ENCODE data around the gene MECP2.

MECP2 gene

DNA sequence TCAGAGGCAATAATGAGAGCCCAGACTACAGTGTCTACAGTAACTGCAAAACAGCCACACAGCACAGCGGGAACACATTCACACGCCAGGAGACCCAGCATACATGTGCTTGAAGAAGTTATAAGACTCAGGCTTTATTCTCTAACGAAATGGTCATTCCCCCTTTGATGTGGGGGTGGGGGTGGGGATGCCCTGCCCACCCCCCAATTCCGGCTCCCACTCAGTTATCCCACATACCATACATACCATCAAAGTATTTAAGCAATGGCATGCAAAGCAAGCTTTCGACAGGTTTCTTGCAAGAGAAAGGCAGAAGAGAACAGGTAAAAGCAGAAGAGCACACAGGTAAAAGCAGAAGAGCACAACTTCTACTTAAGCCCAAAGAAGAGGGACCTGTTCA lies 3.6 kb downstream of the MECP2 start:
- peaks cover 10% of the 10 kb centered on the region for H3K36me3 Mint-ChIP-seq (ENCODE audit: low read depth)
- H3K4me1 Mint-ChIP-seq (ENCODE audit: low read depth): peaks cover 46% of the 10 kb centered on the region
- H3K9me3 Mint-ChIP-seq: no peaks in the 10 kb centered on the region
- no peaks in the 10 kb centered on the region for H3K27me3 Mint-ChIP-seq (ENCODE audit: low read depth)
- H3K4me3 Mint-ChIP-seq: no peak overlapping the region
- no peak overlapping the region for H3K27ac Mint-ChIP-seq

DNA sequence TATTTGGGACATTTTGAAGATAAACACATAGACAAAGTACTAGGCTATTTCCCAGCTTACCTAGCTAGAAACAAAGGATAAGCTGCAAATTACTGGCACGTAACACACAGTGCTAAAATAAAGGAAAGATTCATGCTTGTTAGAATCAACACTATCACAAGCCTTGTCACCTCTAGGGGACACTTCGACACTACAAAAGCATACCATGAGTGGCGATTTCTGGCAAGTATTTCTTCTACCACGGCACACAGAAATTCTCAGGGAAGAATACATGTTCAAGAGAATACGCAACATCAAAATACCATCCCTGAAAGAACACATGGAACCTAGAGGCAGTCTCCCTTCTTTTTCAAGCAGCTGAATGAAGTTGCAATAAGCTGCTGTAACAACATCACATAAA lies 5.1 kb downstream of the MECP2 start:
- Mint-ChIP-seq H3K4me1 (ENCODE audit: low read depth) (peaks cover 46% of the 10 kb centered on the region), H3K36me3 (ENCODE audit: low read depth) (peaks cover 10% of the 10 kb centered on the region), H3K27me3 (ENCODE audit: low read depth) (no peaks in the 10 kb centered on the region), H3K4me3 (peak overlapping the region; percentile 44), H3K27ac (peak overlapping the region; percentile 61), H3K9me3 (no peaks in the 10 kb centered on the region)

DNA sequence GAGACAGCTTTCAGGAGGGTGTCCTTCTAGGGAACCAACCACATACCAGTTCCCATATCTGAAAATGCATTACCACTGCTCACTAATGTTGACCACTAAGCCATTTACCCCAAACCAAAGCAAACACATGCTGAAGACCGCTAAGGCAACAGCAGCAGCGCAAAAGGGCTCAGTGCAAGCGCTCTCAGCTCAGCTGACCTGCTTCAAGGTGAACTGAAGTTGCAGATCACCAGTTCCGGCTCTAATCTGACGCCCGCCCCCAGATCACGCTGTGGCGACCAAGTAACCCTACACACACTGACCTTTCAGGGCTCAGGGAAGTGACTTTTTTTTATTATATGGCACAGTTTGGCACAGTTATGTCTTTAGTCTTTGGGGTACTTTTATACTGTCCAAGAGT lies 5.8 kb downstream of the MECP2 start:
- Mint-ChIP-seq H3K27ac (no peak overlapping the region), H3K9me3 (no peaks in the 10 kb centered on the region), H3K27me3 (ENCODE audit: low read depth) (no peaks in the 10 kb centered on the region), H3K4me3 (no peak overlapping the region), H3K4me1 (ENCODE audit: low read depth) (peaks cover 46% of the 10 kb centered on the region), H3K36me3 (ENCODE audit: low read depth) (peaks cover 10% of the 10 kb centered on the region)

DNA sequence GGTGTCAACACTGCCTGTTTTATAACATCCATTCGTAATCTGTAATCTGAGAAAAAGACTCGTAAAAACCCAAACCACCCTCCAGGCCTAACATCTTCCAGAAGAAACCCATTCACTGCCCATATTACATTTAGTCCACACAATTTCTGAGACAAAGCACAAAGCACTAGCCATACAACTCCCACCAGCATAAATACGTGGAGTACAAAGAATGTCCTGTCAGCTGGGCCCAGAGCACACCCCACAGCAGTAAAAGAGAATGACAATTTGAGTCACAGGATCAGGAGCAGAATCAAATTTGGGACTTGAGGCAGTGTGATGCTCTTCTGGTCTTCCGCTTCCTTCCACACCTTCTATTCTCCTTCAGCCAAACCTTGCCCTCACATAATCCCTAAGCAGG lies 6.8 kb downstream of the MECP2 start:
- H3K36me3 Mint-ChIP-seq (ENCODE audit: low read depth): peaks cover 6% of the 10 kb centered on the region
- H3K4me3 Mint-ChIP-seq: no peak overlapping the region

DNA sequence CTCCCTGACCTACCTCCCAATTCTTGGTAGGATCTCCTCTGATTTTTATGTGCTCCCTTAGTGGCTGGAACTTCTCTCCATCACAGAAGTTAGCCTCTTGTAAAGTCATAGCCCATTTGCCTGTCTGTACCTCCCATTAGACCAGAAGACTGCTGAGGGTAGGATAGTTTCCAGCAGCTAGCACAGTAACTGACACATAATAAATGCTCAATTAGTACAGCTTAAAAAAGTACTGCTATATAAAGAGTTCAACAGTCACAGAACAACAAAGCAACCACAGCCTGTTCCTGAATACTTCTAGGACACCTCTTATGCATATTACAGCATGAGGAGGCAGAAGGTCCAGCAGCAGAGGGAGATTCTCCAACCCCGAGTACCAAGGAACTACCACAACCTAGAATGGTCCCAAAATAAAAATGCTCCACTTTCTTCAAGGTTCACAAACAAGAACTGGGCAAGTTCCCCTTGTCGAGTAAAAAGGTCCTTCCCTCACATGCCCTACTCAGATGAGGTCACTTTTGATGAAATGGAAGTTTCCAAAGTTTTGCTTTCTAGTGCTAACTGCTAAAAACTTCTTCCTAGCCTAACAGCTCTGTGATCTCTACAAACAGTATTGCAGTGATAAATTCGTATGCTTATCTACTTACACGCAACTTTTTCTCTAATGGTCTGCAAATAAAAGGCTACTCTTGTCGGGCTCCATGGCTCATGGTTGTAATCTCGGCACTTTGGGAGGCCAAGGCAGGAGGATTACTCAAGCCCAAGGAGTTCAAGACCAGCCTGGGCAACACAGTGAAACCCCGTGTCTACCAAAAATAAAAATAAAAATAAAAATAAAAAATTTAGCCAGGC lies 12.8 kb downstream of the MECP2 start:
- no peaks in the 10 kb centered on the region for H3K9me3 Mint-ChIP-seq
- no peak overlapping the region for H3K4me3 Mint-ChIP-seq
- peak overlapping the region; percentile 62 for H3K27ac Mint-ChIP-seq
- peaks cover 7% of the 10 kb centered on the region for H3K36me3 Mint-ChIP-seq (ENCODE audit: low read depth)
- H3K27me3 Mint-ChIP-seq (ENCODE audit: low read depth): no peaks in the 10 kb centered on the region
- H3K4me1 Mint-ChIP-seq (ENCODE audit: low read depth): peaks cover 24% of the 10 kb centered on the region

More for the DNA sequence above, 6.8 kb downstream of the MECP2 start:
- Mint-ChIP-seq H3K4me1 (ENCODE audit: low read depth) (peaks cover 42% of the 10 kb centered on the region), H3K27me3 (ENCODE audit: low read depth) (no peaks in the 10 kb centered on the region), H3K27ac (peak overlapping the region; percentile 15), H3K9me3 (no peaks in the 10 kb centered on the region)

DNA sequence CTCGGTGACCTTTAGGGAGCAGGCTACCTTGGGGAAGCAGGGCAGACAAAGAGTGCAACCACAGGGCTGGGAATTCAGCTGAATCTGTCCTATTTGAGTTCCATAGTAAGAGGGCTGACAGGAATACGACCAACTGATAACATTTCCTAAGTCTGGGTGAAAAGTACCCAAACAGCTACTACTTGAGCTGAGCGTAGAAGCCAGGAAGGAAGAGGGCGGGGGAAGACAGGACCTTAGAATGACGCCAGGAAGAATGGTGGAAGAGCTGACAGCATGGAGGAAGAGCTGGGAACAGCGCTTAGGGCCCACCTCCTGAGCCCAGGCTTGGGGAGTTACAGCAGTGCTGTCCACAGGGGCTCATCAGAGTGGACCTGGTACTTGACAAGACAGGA lies 14.4 kb downstream of the MECP2 start:
- H3K27ac Mint-ChIP-seq: peak overlapping the region; percentile 60
- H3K36me3 Mint-ChIP-seq (ENCODE audit: low read depth): peaks cover 8% of the 10 kb centered on the region
- H3K27me3 Mint-ChIP-seq (ENCODE audit: low read depth): no peaks in the 10 kb centered on the region
- peak overlapping the region; percentile 16 for H3K4me3 Mint-ChIP-seq
- no peaks in the 10 kb centered on the region for H3K9me3 Mint-ChIP-seq
- H3K4me1 Mint-ChIP-seq (ENCODE audit: low read depth): peaks cover 28% of the 10 kb centered on the region

DNA sequence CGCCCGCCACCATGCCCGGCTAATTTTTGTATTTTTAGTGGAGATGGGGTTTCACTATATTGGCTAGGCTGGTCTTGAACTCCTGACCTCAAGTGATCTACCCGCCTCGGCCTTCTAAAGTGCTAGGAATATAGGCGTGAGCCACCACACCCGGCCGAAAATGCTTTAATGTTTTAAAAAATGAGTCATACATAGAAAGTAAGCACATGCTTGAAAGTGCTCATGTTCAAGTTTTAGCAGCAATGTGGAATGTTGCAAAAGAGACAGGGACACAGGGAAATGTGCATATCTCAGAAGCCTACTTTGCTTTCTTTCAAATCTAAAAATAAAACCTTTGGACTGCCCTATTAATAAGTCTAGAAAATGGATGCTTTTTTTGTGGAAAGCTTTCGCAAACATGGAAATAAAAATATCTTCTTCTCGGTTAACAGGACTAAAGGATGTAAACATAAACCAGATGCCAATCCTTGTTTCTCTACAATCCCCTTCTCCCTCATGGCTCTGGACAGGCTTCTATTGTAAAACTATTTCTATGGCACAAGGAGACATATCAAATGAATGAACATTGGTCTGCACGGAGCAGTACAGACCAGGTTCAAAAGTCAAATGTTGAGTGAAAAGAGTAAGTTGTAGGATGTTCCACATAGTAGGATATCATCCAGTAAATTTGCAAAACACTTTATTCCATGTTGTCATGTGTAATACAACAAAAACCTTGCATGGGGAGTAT lies 15.0 kb downstream of the MECP2 start:
- H3K4me3 Mint-ChIP-seq: no peak overlapping the region
- peak overlapping the region; percentile 60 for H3K27ac Mint-ChIP-seq
- H3K27me3 Mint-ChIP-seq (ENCODE audit: low read depth): no peaks in the 10 kb centered on the region
- H3K36me3 Mint-ChIP-seq (ENCODE audit: low read depth): peaks cover 8% of the 10 kb centered on the region
- H3K9me3 Mint-ChIP-seq: no peaks in the 10 kb centered on the region
- H3K4me1 Mint-ChIP-seq (ENCODE audit: low read depth): peaks cover 24% of the 10 kb centered on the region

DNA sequence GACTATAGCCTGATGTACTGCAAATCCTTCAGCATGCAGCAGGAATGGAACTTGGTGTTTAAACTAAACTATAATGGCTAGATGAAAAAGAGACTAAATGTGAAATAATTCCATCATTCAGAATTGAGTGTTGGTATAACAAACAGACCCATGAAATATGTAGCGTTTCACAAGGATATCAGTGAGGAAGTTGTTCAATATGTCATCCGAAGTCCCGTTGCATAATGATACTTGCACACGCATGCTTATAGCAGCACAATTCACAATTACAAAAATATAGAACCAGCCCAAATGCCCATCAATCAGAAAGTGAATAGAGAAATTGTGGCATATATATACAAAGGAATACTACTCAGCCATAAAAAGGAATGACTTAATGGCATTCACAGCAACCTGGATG lies 20.4 kb downstream of the MECP2 start:
- Mint-ChIP-seq H3K4me1 (ENCODE audit: low read depth) (peaks cover 12% of the 10 kb centered on the region), H3K27me3 (ENCODE audit: low read depth) (no peaks in the 10 kb centered on the region), H3K27ac (no peak overlapping the region), H3K36me3 (ENCODE audit: low read depth) (peaks cover 15% of the 10 kb centered on the region), H3K9me3 (no peaks in the 10 kb centered on the region), H3K4me3 (no peak overlapping the region)

DNA sequence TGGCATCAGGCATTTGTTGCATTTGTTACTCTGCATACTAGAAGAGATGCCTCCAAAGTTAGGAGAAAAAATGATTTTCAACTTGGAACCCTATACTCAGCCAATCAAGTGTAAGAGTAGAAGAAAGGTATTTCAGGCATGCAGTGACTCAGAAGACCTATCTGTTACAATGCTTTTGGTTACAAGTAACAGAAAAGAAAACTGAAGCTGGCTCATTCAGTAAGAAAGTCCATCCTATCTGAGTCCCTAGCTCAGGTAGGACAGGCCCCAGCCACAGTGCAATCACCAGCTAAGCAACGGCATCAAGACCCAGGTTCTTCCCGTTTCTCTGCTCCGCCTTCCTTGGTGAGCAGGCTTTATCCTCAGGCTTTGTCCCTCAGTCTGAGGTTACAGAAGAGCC lies 23.3 kb downstream of the MECP2 start:
- Mint-ChIP-seq H3K4me1 (ENCODE audit: low read depth) (peaks cover 13% of the 10 kb centered on the region), H3K4me3 (no peak overlapping the region), H3K27me3 (ENCODE audit: low read depth) (no peaks in the 10 kb centered on the region), H3K27ac (no peak overlapping the region), H3K9me3 (no peaks in the 10 kb centered on the region), H3K36me3 (ENCODE audit: low read depth) (peaks cover 17% of the 10 kb centered on the region)

DNA sequence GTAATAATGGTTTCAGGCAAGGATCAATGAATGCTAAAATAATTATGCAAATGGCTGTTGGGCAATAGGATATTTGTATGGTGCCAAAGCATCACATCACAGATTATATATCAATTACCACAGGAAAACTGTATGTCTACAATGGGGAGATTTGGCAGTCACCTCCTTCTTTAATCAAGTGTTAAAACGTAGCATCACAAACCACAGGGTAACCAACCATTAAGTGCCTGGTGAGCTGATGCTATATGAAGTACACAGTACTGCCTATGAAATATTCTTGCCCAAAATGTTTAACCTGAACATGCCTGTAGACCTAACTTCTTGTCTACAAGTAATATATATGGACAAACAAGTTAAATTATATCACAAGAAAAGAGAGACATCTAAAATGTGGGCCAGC lies 25.3 kb downstream of the MECP2 start:
- Mint-ChIP-seq H3K27me3 (ENCODE audit: low read depth) (no peaks in the 10 kb centered on the region), H3K27ac (no peak overlapping the region), H3K9me3 (no peaks in the 10 kb centered on the region), H3K4me1 (ENCODE audit: low read depth) (peaks cover 11% of the 10 kb centered on the region), H3K36me3 (ENCODE audit: low read depth) (peaks cover 13% of the 10 kb centered on the region), H3K4me3 (no peak overlapping the region)

DNA sequence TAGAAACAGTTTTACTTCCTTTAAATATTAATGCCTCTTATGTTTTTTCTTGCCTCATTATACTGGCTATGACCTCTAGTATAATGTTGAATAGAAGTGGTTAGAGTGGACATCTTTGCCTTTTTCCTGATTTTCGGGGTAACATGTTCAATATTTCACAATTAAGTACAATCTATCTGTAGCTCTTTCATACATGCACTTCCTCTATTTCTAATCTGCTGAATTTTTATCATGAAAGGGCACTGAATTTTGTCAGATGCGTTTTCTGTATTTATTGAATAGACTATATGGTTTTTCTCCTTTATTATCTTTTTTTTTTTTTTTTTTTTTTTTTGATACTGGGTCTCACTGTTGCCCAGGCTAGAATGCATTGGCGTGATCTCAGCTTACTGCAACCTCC lies 29.0 kb downstream of the MECP2 start:
- no peak overlapping the region for H3K4me3 Mint-ChIP-seq
- H3K27ac Mint-ChIP-seq: no peak overlapping the region
- H3K9me3 Mint-ChIP-seq: no peaks in the 10 kb centered on the region
- H3K36me3 Mint-ChIP-seq (ENCODE audit: low read depth): peaks cover 5% of the 10 kb centered on the region
- H3K27me3 Mint-ChIP-seq (ENCODE audit: low read depth): no peaks in the 10 kb centered on the region
- H3K4me1 Mint-ChIP-seq (ENCODE audit: low read depth): peaks cover 13% of the 10 kb centered on the region

DNA sequence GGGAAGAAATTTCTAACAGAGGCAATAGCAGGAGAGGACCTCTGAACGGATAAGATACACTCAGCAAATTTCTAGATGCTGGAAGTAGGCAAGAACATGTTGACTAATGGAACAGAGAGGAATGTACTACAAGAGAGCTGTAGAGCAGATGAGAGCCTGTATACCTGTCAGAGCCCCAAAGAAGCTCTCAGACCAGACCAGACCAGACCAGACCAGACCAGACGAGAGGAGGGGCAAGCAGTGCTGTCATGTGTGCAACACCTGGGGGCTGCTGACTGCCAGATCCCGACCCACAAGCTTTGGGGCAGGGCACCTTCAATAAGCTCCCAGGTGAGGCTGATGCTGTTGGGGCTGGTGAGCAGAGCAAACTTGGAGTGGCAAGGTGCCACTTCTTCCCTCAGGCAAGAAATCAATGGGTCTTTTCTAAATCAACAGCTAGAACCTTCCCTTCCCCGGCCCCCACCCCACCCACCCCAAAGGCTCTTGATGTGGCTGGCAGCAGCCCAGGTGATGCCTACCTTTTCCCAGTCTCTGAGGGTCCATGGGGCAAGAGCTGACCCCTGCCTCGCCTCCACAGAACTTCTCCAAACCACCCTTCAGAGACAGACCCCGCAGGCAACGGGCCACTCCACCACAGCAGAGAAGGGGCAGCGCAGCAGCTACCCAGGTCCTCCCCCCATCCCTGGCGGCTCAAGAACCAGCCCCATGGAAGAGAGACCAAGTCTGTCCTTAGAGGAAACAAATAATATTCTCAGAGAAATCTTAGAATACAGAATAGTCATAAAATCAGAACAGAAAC lies 32.7 kb downstream of the MECP2 start:
- H3K27me3 Mint-ChIP-seq (ENCODE audit: low read depth): no peaks in the 10 kb centered on the region
- no peaks in the 10 kb centered on the region for H3K9me3 Mint-ChIP-seq
- H3K27ac Mint-ChIP-seq: no peak overlapping the region
- H3K4me1 Mint-ChIP-seq (ENCODE audit: low read depth): peaks cover 28% of the 10 kb centered on the region
- no peak overlapping the region for H3K4me3 Mint-ChIP-seq
- peaks cover 5% of the 10 kb centered on the region for H3K36me3 Mint-ChIP-seq (ENCODE audit: low read depth)

DNA sequence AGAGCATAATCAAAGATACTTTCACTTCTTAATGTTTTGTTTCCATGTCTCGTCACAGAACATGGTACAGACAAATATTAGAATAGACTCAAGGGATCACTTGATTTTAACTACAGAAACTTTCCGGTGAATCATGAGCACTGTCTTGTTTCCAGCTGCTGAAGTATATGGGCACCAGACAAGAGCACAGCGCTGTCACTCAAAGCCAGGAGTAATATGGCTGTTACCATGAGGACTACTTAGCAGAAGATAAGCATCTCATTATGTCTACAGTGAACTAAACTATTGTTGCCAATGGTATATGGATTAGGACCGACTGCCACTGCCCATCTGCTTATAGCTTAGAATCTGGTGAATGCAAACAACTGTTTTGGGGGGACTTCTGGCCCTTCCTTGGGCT lies 34.3 kb downstream of the MECP2 start:
- Mint-ChIP-seq H3K27ac (no peak overlapping the region), H3K9me3 (no peaks in the 10 kb centered on the region), H3K4me3 (no peak overlapping the region)

DNA sequence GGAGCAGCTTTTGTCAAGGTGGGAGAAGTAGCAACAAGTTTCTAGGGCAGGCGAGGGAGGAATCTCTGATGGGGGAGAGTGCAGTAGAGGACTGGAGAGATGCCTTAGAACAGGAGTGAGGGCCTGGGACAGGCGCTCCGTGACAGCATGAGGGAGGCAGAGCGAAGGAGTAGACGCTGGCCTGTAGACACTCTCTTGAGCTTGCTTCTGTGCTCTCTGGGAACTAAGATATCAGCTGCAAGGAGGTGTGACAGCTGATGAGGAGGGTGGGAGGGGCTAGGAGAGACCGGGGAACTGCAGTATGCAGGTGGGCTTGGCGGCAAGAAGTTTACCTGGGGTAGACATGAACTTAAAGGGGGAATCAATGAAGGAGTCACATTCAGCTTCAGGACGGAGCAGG lies 35.7 kb downstream of the MECP2 start:
- peaks cover 45% of the 10 kb centered on the region for H3K4me1 Mint-ChIP-seq (ENCODE audit: low read depth)
- H3K4me3 Mint-ChIP-seq: no peak overlapping the region
- H3K27ac Mint-ChIP-seq: peak overlapping the region; percentile 33
- no peaks in the 10 kb centered on the region for H3K9me3 Mint-ChIP-seq
- H3K36me3 Mint-ChIP-seq (ENCODE audit: low read depth): peaks cover 6% of the 10 kb centered on the region
- no peaks in the 10 kb centered on the region for H3K27me3 Mint-ChIP-seq (ENCODE audit: low read depth)

More for the DNA sequence above, 34.3 kb downstream of the MECP2 start:
- peaks cover 5% of the 10 kb centered on the region for H3K36me3 Mint-ChIP-seq (ENCODE audit: low read depth)
- H3K4me1 Mint-ChIP-seq (ENCODE audit: low read depth): peaks cover 39% of the 10 kb centered on the region
- no peaks in the 10 kb centered on the region for H3K27me3 Mint-ChIP-seq (ENCODE audit: low read depth)

Data from T-helper 1 cell treated with Interleukin-12 subunit alpha and Interleukin-12 subunit beta and Interleukin-4 antibody, amounts not matched to agents 30 μg/mL and 1 μg/mL, for 36 hours (primary cell).